WTC11 (cell line): Measurements from ENCODE around the gene RABGEF1.

Source experiments
- CREB1 ChIP-seq: sonication (generic); formaldehyde crosslinking; IDR thresholded peaks from 2 replicates; pipeline ENCODE4 v1.8.0; 2023; ENCODE audit warnings: mild to moderate bottlenecking, missing genetic modification reagents
- CTCF ChIP-seq: fragments of 200-600 bp; IDR thresholded peaks from 2 replicates; pipeline ENCODE4 v1.8.0; 2022; ENCODE audit warnings: antibody characterized with exemption
- E2F1 ChIP-seq: sonication (generic); formaldehyde crosslinking; IDR thresholded peaks from 2 replicates; pipeline ENCODE4 v1.8.0; 2022; ENCODE audit warnings: mild to moderate bottlenecking, missing genetic modification reagents
- IRF2 ChIP-seq: sonication (generic); formaldehyde crosslinking; IDR thresholded peaks from 2 replicates; pipeline ENCODE4 v1.8.0; 2022; ENCODE audit warnings: low read depth, missing genetic modification reagents, borderline replicate concordance
- MAX ChIP-seq: sonication (generic); formaldehyde crosslinking; IDR thresholded peaks from 2 replicates; pipeline ENCODE4 v1.8.0; 2022; ENCODE audit warnings: mild to moderate bottlenecking, missing genetic modification reagents
- NR3C1 ChIP-seq: sonication (generic); formaldehyde crosslinking; conservative IDR thresholded peaks from 2 replicates; pipeline ENCODE4 v1.8.1; 2023; ENCODE audit warnings: low read depth, mild to moderate bottlenecking, missing genetic modification reagents
- SP1 ChIP-seq: sonication (generic); formaldehyde crosslinking; conservative IDR thresholded peaks from 2 replicates; pipeline ENCODE4 v1.8.1; 2022; ENCODE audit warnings: missing genetic modification reagents
- TCF7 ChIP-seq: sonication (generic); formaldehyde crosslinking; IDR thresholded peaks from 2 replicates; pipeline ENCODE4 v1.8.0; 2022; ENCODE audit warnings: mild to moderate bottlenecking, low read depth, missing genetic modification reagents, moderate library complexity
- USF2 ChIP-seq: sonication (generic); formaldehyde crosslinking; IDR thresholded peaks from 2 replicates; pipeline ENCODE4 v1.8.1; 2023; ENCODE audit warnings: mild to moderate bottlenecking, missing genetic modification reagents, moderate library complexity
- ZNF138 ChIP-seq: sonication (generic); formaldehyde crosslinking; conservative IDR thresholded peaks from 2 replicates; pipeline ENCODE4 v1.8.1; 2022; ENCODE audit warnings: mild to moderate bottlenecking, moderate library complexity, missing genetic modification reagents
- ZNF219 ChIP-seq: sonication (generic); formaldehyde crosslinking; IDR thresholded peaks from 2 replicates; pipeline ENCODE4 v1.8.0; 2023; ENCODE audit warnings: missing genetic modification reagents, mild to moderate bottlenecking, borderline replicate concordance

- TF ChIP-seq ZNF138 (CRISPR knock-in tag), result no peak
- no peak for TF ChIP-seq CREB1
- TF ChIP-seq NR3C1, result no peak
- no peak for TF ChIP-seq CTCF
- no peak for TF ChIP-seq MAX (CRISPR knock-in tag)
- no peak for TF ChIP-seq SP1
- TF ChIP-seq TCF7 (CRISPR knock-in tag), result no peak
- TF ChIP-seq IRF2 (CRISPR knock-in tag), result no peak
- no peak for TF ChIP-seq E2F1 (CRISPR knock-in tag)
- TF ChIP-seq ZNF219, result no peak
- no peak for TF ChIP-seq USF2 (CRISPR knock-in tag)
Observed at GRCh38 chr7:66694286-66694685, 46.2 kb upstream of the RABGEF1 start.
